Esophagus muscularis mucosa (tissue), 3 donors: ENCODE results near the gene B4GALNT1.

Experiments used
- CTCF ChIP-seq, 3 experiments: fragments of 200-600 bp in 2 of 3; fragments of 450-650 bp in 1 of 3; sonication (generic) in 2 of 3; IDR thresholded peaks; one replicate each; pipeline ENCODE4 v1.5.1; 2017 to 2019; ENCODE audit warnings: antibody characterized with exemption in 3 of 3, mild to moderate bottlenecking in 2 of 3, moderate library complexity in 1 of 3
- POLR2A ChIP-seq: fragments of 450-650 bp; IDR thresholded peaks from one replicate; pipeline ENCODE4 v1.6.1; 2017; ENCODE audit warnings: antibody characterized with exemption, moderate library complexity, mild to moderate bottlenecking, low read depth
- POLR2AphosphoS5 ChIP-seq, 2 donors: sonication (generic); formaldehyde crosslinking; IDR thresholded peaks; one replicate each; pipeline ENCODE4 v1.6.1; 2017; ENCODE audit warnings: antibody characterized with exemption in 2 of 2

- no peak for TF ChIP-seq POLR2A
- TF ChIP-seq POLR2AphosphoS5 (IDR thresholded peaks at IDR 0.05): no peak
- no peak for TF ChIP-seq CTCF (IDR thresholded peaks at IDR 0.05)
Observed at GRCh38 chr12:57641699-57642442, 8.9 kb upstream of the B4GALNT1 start.
